ENCODE data around the gene NRG2.

The NRG2 gene

DNA sequence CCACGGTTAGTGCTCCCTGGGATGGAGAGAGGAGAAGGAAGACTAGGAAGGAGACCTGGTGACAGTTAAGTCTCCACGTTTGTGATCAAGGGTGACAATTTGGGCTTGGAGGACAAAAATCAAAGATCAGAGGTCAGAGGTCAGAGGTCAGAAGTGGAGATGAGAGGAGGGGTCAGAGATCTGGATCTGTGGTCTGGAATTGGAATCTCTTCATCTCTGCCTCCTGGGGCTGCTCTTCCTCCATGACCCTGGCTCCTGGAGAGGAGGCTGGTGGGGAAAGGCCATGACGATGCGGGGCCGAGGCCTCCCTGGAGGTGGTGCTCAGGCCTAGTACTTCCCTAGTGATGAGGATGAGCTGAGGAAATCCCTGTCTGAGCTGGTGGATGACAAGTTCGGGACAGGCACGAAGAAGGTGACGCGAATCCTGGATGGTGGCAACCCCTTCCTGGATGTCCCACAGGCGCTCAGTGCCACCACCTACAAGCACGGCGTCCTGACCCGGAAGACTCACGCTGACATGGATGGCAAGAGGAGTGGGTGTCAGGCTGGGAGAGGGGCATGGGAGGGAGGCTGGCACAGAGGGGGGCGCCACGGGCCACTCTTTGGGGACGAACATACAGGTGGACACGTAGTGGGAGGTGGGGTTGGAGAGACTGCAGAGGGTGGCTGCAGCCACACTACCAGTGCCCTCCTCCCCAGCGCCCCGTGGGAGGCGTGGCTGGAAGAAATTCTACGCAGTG lies 206.5 kb downstream of the NRG2 start:
- TF ChIP-seq, protein P1, sequence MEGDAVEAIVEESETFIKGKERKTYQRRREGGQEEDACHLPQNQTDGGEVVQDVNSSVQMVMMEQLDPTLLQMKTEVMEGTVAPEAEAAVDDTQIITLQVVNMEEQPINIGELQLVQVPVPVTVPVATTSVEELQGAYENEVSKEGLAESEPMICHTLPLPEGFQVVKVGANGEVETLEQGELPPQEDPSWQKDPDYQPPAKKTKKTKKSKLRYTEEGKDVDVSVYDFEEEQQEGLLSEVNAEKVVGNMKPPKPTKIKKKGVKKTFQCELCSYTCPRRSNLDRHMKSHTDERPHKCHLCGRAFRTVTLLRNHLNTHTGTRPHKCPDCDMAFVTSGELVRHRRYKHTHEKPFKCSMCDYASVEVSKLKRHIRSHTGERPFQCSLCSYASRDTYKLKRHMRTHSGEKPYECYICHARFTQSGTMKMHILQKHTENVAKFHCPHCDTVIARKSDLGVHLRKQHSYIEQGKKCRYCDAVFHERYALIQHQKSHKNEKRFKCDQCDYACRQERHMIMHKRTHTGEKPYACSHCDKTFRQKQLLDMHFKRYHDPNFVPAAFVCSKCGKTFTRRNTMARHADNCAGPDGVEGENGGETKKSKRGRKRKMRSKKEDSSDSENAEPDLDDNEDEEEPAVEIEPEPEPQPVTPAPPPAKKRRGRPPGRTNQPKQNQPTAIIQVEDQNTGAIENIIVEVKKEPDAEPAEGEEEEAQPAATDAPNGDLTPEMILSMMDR (IDR thresholded peaks at IDR 0.05; ENCODE audit: control insufficient read depth, insufficient read depth, low read depth, low read length, missing control alignments), result no peak
- no peak overlapping the region for H3K4me3 ChIP-seq (ENCODE audit: control insufficient read depth, low read depth, low read length)
- DNase-seq (ENCODE audit: low read depth), result no peak

DNA sequence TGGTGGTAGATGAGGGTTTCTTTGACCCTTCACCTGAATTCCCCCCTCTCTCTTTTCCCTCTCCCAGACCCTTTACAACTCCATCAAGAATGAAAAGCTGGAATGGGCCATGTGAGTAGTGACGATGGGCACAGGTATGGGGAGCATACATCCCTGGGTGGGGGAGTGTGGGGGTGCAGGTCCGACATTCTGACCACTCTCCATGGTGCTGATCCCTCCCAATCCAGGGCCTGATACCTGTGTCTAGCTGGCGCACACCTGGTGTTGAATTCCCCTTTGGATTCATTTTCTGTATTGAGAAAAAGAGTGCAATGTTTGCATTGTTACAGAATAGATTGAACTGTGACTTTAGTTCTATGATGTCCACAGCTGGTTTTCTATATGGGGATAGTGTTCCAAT lies 207.4 kb downstream of the NRG2 start:
- TF ChIP-seq, protein P1 (IDR thresholded peaks at IDR 0.05; ENCODE audit: control insufficient read depth, insufficient read depth, low read depth, low read length, missing control alignments), result no peak
- no peak overlapping the region for H3K4me3 ChIP-seq (ENCODE audit: control insufficient read depth, low read depth, low read length)
- no peak for DNase-seq (ENCODE audit: low read depth)

DNA sequence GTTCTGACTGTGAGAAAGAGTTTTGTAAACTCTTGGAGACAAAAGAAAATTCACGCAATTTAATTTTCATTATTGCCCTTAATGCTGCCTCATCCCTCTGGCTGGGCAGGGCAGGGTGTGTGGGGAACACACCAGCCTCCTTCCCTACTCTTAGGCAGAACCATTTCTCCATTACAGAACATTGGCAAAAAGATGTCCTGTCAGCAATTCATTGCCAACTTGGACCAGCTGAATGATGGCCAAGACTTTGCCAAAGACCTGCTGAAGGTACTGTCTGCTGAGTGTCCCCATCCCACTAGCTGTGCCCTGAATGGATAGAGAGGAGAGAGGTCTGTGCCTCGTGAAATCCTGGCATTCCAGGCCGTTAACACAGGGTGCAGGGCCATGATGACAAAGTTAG lies 209.6 kb downstream of the NRG2 start:
- TF ChIP-seq, protein P1 (IDR thresholded peaks at IDR 0.05; ENCODE audit: control insufficient read depth, insufficient read depth, low read depth, low read length, missing control alignments), result no peak
- DNase-seq (ENCODE audit: low read depth), result no peak
- no peak overlapping the region for H3K4me3 ChIP-seq (ENCODE audit: control insufficient read depth, low read depth, low read length)

DNA sequence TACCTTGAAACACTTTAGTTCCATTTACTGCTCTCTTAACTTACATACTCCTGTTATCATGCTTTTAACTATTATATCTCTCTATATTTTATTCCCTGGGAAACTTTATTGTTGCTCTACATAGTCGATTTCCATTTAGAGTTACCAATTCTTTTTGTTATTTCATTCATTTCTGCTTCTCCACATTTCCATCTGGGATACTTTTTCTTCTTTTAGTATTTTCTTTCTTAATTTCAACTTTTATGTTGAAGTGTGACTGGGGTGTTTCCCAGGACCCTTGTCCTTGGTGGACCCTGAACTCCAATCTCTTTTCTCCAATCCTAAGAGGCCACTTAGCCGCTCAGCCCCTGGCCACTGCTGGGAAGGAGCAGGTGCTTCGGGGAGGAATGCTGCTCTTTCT lies 211.5 kb downstream of the NRG2 start:
- no peak overlapping the region for H3K4me3 ChIP-seq (ENCODE audit: control insufficient read depth, low read depth, low read length)
- TF ChIP-seq, protein P1 (IDR thresholded peaks at IDR 0.05; ENCODE audit: control insufficient read depth, insufficient read depth, low read depth, low read length, missing control alignments), result no peak
- no peak for DNase-seq (ENCODE audit: low read depth)

DNA sequence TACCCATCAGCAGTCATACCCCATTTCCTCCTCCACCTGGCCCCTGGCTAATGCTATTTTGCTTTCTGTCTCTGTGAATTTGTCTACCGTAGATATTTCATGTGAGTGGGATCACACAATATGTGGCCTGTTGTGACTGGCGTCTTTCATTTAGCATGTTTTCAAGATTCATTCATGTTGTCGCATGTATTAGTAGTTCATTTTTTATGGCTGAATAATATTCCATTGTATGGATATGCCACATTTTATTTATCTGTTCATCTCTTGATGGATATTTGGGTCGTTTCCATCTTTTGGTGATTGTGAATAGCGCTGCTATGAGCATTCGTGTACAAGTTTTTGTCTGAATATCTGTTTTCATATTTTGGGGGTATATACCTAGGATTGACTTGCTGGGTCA lies 213.6 kb downstream of the NRG2 start:
- DNase-seq (ENCODE audit: low read depth), result no peak
- TF ChIP-seq, protein P1 (IDR thresholded peaks at IDR 0.05; ENCODE audit: control insufficient read depth, insufficient read depth, low read depth, low read length, missing control alignments), result no peak
- H3K4me3 ChIP-seq (ENCODE audit: control insufficient read depth, low read depth, low read length), result no peak overlapping the region

DNA sequence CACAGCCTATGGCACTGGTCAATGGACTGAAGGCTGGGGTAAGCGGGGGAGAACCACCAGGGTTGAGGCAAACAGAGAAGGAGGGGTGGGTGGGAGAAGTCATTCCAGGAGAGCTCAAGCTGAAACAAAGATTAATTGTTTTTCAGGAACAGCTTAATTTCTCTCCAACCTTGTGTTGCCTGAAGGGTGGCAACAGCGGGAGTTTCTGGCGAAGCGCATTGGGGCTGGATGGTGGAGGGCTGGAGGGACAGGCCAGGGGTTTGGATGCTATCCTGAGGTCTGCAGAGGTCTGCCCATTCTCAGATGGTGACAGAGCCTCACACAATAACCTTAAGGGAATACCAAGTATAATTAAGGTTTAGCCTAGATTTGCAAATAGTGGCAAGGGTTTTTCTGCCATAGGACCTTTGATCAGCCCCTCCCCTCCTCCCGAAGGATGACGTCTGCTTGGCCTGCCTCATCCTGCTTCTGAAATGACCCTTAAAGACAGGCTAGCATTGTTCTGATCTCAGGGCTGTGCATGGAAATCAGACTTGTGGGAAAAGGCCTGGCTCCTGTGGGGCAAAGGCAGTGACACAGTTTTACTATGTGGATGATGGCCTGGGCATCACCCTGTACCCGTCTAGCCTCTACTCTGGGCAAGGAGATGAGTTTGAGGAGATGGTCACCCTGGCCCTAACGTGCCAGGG lies 214.7 kb downstream of the NRG2 start:
- H3K4me3 ChIP-seq (ENCODE audit: control insufficient read depth, low read depth, low read length), result no peak overlapping the region
- DNase-seq (ENCODE audit: low read depth), result no peak
- TF ChIP-seq, protein P1 (IDR thresholded peaks at IDR 0.05; ENCODE audit: control insufficient read depth, insufficient read depth, low read depth, low read length, missing control alignments), result no peak

All from AG09309 (cell line).